ENCODE results near the gene XXYLT1.

GRCh38 chr3:195181113-195181498, 89.9 kb downstream of the XXYLT1 start:
- TF ChIP-seq CTCF (IDR thresholded peaks at IDR 0.05) (no peak), POLR2A (IDR thresholded peaks at IDR 0.05) (no peak)
